HG02798 (cell line): ENCODE measurements around the gene SLC6A18.

Experiments
- ATAC-seq: cut with Tn5 transposase; IDR thresholded peaks from one replicate; pipeline ENCODE4 v1.9.1; 2021; ENCODE audit warnings: mild to moderate bottlenecking; ENCODE audit not compliant: unreplicated experiment, poor library complexity

SLC6A18 gene

GRCh38 chr5:1214163-1214935 lies 10.8 kb upstream of the SLC6A18 start:
- no peak for ATAC-seq

GRCh38 chr5:1214936-1215220 lies 10.3 kb upstream of the SLC6A18 start:
- ATAC-seq, result no peak

GRCh38 chr5:1215320-1216096 lies 9.7 kb upstream of the SLC6A18 start:
- no peak for ATAC-seq

- ATAC-seq, result no peak
Observed at GRCh38 chr5:1216211-1216917, 8.8 kb upstream of the SLC6A18 start.

GRCh38 chr5:1216918-1217295 lies 8.3 kb upstream of the SLC6A18 start:
- no peak for ATAC-seq

GRCh38 chr5:1217596-1218206 lies 7.5 kb upstream of the SLC6A18 start:
- ATAC-seq, result no peak

- ATAC-seq, result no peak
Observed at GRCh38 chr5:1218351-1219080, 6.7 kb upstream of the SLC6A18 start.

GRCh38 chr5:1219098-1219767 lies 5.9 kb upstream of the SLC6A18 start:
- no peak for ATAC-seq

GRCh38 chr5:1219768-1220100 lies 5.4 kb upstream of the SLC6A18 start:
- no peak for ATAC-seq

- ATAC-seq, result no peak
Observed at GRCh38 chr5:1220351-1220750, 4.8 kb upstream of the SLC6A18 start.

GRCh38 chr5:1220831-1221230 lies 4.3 kb upstream of the SLC6A18 start:
- ATAC-seq, result no peak

- ATAC-seq, result no peak
Observed at GRCh38 chr5:1221721-1222120, 3.5 kb upstream of the SLC6A18 start.

GRCh38 chr5:1222147-1222546 lies 3.0 kb upstream of the SLC6A18 start:
- ATAC-seq, result no peak

GRCh38 chr5:1222621-1223277 lies 2.4 kb upstream of the SLC6A18 start:
- ATAC-seq, result no peak

GRCh38 chr5:1223278-1223670 lies 1.9 kb upstream of the SLC6A18 start:
- ATAC-seq, result no peak

- ATAC-seq, result no peak
Observed at GRCh38 chr5:1224631-1225030, 550 bp upstream of the SLC6A18 start.

- no peak for ATAC-seq
Observed at GRCh38 chr5:1226231-1226630, 1.1 kb downstream of the SLC6A18 start.

GRCh38 chr5:1226839-1227581 lies 1.8 kb downstream of the SLC6A18 start:
- no peak for ATAC-seq

GRCh38 chr5:1227667-1228066 lies 2.5 kb downstream of the SLC6A18 start:
- ATAC-seq, result no peak
